ENCODE results near the gene PLA2R1.

GRCh38 chr2:159960414-159960813 lies 102.0 kb downstream of the PLA2R1 start:
- no peak for TF ChIP-seq CTCF (conservative IDR thresholded peaks at IDR 0.05; ENCODE audit: low read length)
- no peak for TF ChIP-seq EZH2phosphoT487 (IDR thresholded peaks at IDR 0.05; ENCODE audit: borderline replicate concordance)

Data from Loucy (cell line).